ENCODE measurements around the gene DALRD3. TPM values are rescaled to one million over a fixed set of nuclear protein-coding genes. Genes with fewer than 3 reads are reported as not detected.
A peak's percentile ranks its signal among the peaks of the same experiment; 100 is the strongest.

DALRD3 gene
- total RNA-seq, 1 donor from 2014 or later: 18.5 TPM

- FAIRE-seq (no peak), DNase-seq (ENCODE audit: low read depth) (no peak)
- H3K4me3 ChIP-seq (ENCODE audit: insufficient read depth, low read depth, low read length): no peak overlapping the region
- no peak overlapping the region for H3K9ac ChIP-seq (ENCODE audit: low read length)
- TF ChIP-seq EZH2 (IDR thresholded peaks at IDR 0.05; ENCODE audit: insufficient read depth, low read length): no peak
- TF ChIP-seq CTCF (IDR thresholded peaks at IDR 0.05; ENCODE audit: insufficient read depth, low read depth, low read length): no peak
- peaks cover 32% of the 10 kb centered on the region for H3K79me2 ChIP-seq (ENCODE audit: insufficient read depth, low read length)
- H3K27ac ChIP-seq (ENCODE audit: low read depth, low read length): no peak overlapping the region
- peak overlapping the region; percentile 84 for H3K4me2 ChIP-seq (ENCODE audit: low read length)
- Mint-ChIP-seq H3K27me3 (ENCODE audit: low read depth, unreplicated experiment) (no peaks in the 10 kb centered on the region), H3K9me3 (ENCODE audit: unreplicated experiment) (no peaks in the 10 kb centered on the region), H3K27ac (ENCODE audit: unreplicated experiment) (peak overlapping the region; percentile 34), H3K4me3 (ENCODE audit: unreplicated experiment) (peak overlapping the region; percentile 77), H3K4me1 (ENCODE audit: low read depth, unreplicated experiment) (peaks cover 20% of the 10 kb centered on the region), H3K36me3 (ENCODE audit: low read depth, unreplicated experiment) (peaks cover 4% of the 10 kb centered on the region)
- H3K36me3 ChIP-seq (ENCODE audit: insufficient read depth, low read length): peaks cover 2% of the 10 kb centered on the region
- H2AFZ ChIP-seq (ENCODE audit: low read depth, low read length): no peak overlapping the region
- H3K27me3 ChIP-seq (ENCODE audit: insufficient read depth, low read length): no peaks in the 10 kb centered on the region
- H3K9me3 ChIP-seq (ENCODE audit: insufficient read depth, low read depth, low read length): no peaks in the 10 kb centered on the region
- peaks cover 14% of the 10 kb centered on the region for H4K20me1 ChIP-seq (ENCODE audit: insufficient read depth, low read length)
- H3K4me1 ChIP-seq (ENCODE audit: insufficient read depth, low read length): peaks cover 23% of the 10 kb centered on the region
These were observed 26.4 kb downstream of the DALRD3 start for GRCh38 chr3:48991851-48992545.

GRCh38 chr3:48990636-48991469, 27.5 kb downstream of the DALRD3 start:
- H3K27ac Mint-ChIP-seq (ENCODE audit: unreplicated experiment): peak overlapping the region; percentile 41
- peaks cover 32% of the 10 kb centered on the region for H3K79me2 ChIP-seq (ENCODE audit: insufficient read depth, low read length)
- DNase-seq (ENCODE audit: low read depth): no peak
- peak overlapping the region; percentile 69 for H3K4me3 ChIP-seq (ENCODE audit: insufficient read depth, low read depth, low read length)
- H3K4me1 Mint-ChIP-seq (ENCODE audit: low read depth, unreplicated experiment): peaks cover 20% of the 10 kb centered on the region
- no peaks in the 10 kb centered on the region for H3K27me3 ChIP-seq (ENCODE audit: insufficient read depth, low read length)
- H3K9me3 Mint-ChIP-seq (ENCODE audit: unreplicated experiment): no peaks in the 10 kb centered on the region
- H2AFZ ChIP-seq (ENCODE audit: low read depth, low read length): peak overlapping the region; percentile 69
- peak overlapping the region; percentile 78 for H3K9ac ChIP-seq (ENCODE audit: low read length)
- H3K4me2 ChIP-seq (ENCODE audit: low read length): peak overlapping the region; percentile 84
- peaks cover 5% of the 10 kb centered on the region for H3K36me3 ChIP-seq (ENCODE audit: insufficient read depth, low read length)
- H3K36me3 Mint-ChIP-seq (ENCODE audit: low read depth, unreplicated experiment): peaks cover 4% of the 10 kb centered on the region
- H3K27ac ChIP-seq (ENCODE audit: low read depth, low read length): peak overlapping the region; percentile 88
- peaks cover 12% of the 10 kb centered on the region for H4K20me1 ChIP-seq (ENCODE audit: insufficient read depth, low read length)
- no peaks in the 10 kb centered on the region for H3K9me3 ChIP-seq (ENCODE audit: insufficient read depth, low read depth, low read length)
- TF ChIP-seq EZH2 (IDR thresholded peaks at IDR 0.05; ENCODE audit: insufficient read depth, low read length) (no peak), CTCF (IDR thresholded peaks at IDR 0.05; ENCODE audit: insufficient read depth, low read depth, low read length) (no peak)
- H3K4me3 Mint-ChIP-seq (ENCODE audit: unreplicated experiment): peak overlapping the region; percentile 89
- H3K27me3 Mint-ChIP-seq (ENCODE audit: low read depth, unreplicated experiment): no peaks in the 10 kb centered on the region
- peaks cover 23% of the 10 kb centered on the region for H3K4me1 ChIP-seq (ENCODE audit: insufficient read depth, low read length)
- no peak for FAIRE-seq

Measured in astrocyte (in vitro differentiated cells and primary cell).